Measurements from ENCODE around the gene SLC6A17. TPM values are rescaled to one million over a fixed set of nuclear protein-coding genes. Genes with fewer than 3 reads are reported as not detected.

SLC6A17 gene
- total RNA-seq, 1 donor from 2014 or later = 46.1 TPM

DNA sequence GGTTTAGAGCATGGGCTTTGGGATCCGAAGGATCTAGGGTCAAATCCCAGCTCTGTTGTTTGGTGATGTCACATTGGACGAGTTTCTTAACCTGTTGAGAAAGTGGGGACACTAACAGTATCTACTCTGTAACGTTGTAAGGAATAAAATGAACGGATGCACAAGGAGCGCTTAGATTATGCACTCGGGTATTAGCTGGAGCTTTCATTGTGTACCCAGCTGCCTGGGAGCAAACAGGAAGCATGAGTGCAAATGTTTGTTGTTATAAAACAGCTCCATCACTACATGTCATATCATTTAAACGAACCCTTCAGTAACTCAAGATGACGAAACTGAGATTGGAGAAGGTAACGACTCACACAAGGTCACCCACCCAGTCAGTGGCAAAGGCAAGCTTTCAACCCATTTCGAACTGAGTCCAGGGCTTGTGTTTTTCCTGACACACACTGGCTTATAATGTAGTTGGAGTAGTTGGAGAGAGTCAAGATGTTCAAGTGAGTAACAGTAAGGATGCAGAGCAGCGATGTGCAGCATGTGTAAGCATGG is 16.2 kb upstream of the SLC6A17 start:
- H3K27ac Mint-ChIP-seq (ENCODE audit: unreplicated experiment) = no peak overlapping the region
- no peaks in the 10 kb centered on the region for H3K9me3 Mint-ChIP-seq (ENCODE audit: unreplicated experiment)
- H3K27me3 Mint-ChIP-seq (ENCODE audit: unreplicated experiment) = peaks cover 18% of the 10 kb centered on the region
- no peak for DNase-seq (ENCODE audit: low spot score)
- peaks cover 6% of the 10 kb centered on the region for H3K36me3 Mint-ChIP-seq (ENCODE audit: low read depth, unreplicated experiment)
- peaks cover 33% of the 10 kb centered on the region for H3K4me1 Mint-ChIP-seq (ENCODE audit: unreplicated experiment)
- TF ChIP-seq CTCF (IDR thresholded peaks at IDR 0.05; ENCODE audit: unreplicated experiment) = no peak
- H3K4me3 Mint-ChIP-seq (ENCODE audit: unreplicated experiment) = no peak overlapping the region

- TF ChIP-seq CTCF (IDR thresholded peaks at IDR 0.05; ENCODE audit: unreplicated experiment) = no peak
- H3K4me1 Mint-ChIP-seq (ENCODE audit: unreplicated experiment) = peaks cover 33% of the 10 kb centered on the region
- no peak for DNase-seq (ENCODE audit: low spot score)
- H3K27ac Mint-ChIP-seq (ENCODE audit: unreplicated experiment) = no peak overlapping the region
- H3K36me3 Mint-ChIP-seq (ENCODE audit: low read depth, unreplicated experiment) = peaks cover 6% of the 10 kb centered on the region
- H3K9me3 Mint-ChIP-seq (ENCODE audit: unreplicated experiment) = no peaks in the 10 kb centered on the region
- no peak overlapping the region for H3K4me3 Mint-ChIP-seq (ENCODE audit: unreplicated experiment)
- H3K27me3 Mint-ChIP-seq (ENCODE audit: unreplicated experiment) = peaks cover 18% of the 10 kb centered on the region
These were observed 15.0 kb upstream of the SLC6A17 start for GRCh38 chr1:110135246-110135645.

GRCh38 chr1:110135666-110136065 is 14.6 kb upstream of the SLC6A17 start:
- no peak for TF ChIP-seq CTCF (IDR thresholded peaks at IDR 0.05; ENCODE audit: unreplicated experiment)
- Mint-ChIP-seq H3K36me3 (ENCODE audit: low read depth, unreplicated experiment) (peaks cover 6% of the 10 kb centered on the region), H3K4me3 (ENCODE audit: unreplicated experiment) (no peak overlapping the region), H3K9me3 (ENCODE audit: unreplicated experiment) (no peaks in the 10 kb centered on the region), H3K27me3 (ENCODE audit: unreplicated experiment) (peaks cover 18% of the 10 kb centered on the region), H3K4me1 (ENCODE audit: unreplicated experiment) (peaks cover 33% of the 10 kb centered on the region), H3K27ac (ENCODE audit: unreplicated experiment) (no peak overlapping the region)
- no peak for DNase-seq (ENCODE audit: low spot score)

- peak overlapping the region; percentile 76 for H3K27ac Mint-ChIP-seq (ENCODE audit: unreplicated experiment)
- no peaks in the 10 kb centered on the region for H3K9me3 Mint-ChIP-seq (ENCODE audit: unreplicated experiment)
- peaks cover 33% of the 10 kb centered on the region for H3K4me1 Mint-ChIP-seq (ENCODE audit: unreplicated experiment)
- TF ChIP-seq CTCF (IDR thresholded peaks at IDR 0.05; ENCODE audit: unreplicated experiment) = no peak
- peaks cover 13% of the 10 kb centered on the region for H3K27me3 Mint-ChIP-seq (ENCODE audit: unreplicated experiment)
- H3K36me3 Mint-ChIP-seq (ENCODE audit: low read depth, unreplicated experiment) = peaks cover 6% of the 10 kb centered on the region
- H3K4me3 Mint-ChIP-seq (ENCODE audit: unreplicated experiment) = no peak overlapping the region
- DNase-seq (ENCODE audit: low spot score) = peak; percentile 62
These were observed 13.4 kb upstream of the SLC6A17 start for GRCh38 chr1:110136911-110137310.

GRCh38 chr1:110138956-110139355 is 11.3 kb upstream of the SLC6A17 start:
- DNase-seq (ENCODE audit: low spot score) = no peak
- H3K27me3 Mint-ChIP-seq (ENCODE audit: unreplicated experiment) = peaks cover 7% of the 10 kb centered on the region

More at GRCh38 chr1:110138956-110139355, 11.3 kb upstream of the SLC6A17 start:
- Mint-ChIP-seq H3K4me3 (ENCODE audit: unreplicated experiment) (no peak overlapping the region), H3K27ac (ENCODE audit: unreplicated experiment) (no peak overlapping the region), H3K9me3 (ENCODE audit: unreplicated experiment) (no peaks in the 10 kb centered on the region), H3K36me3 (ENCODE audit: low read depth, unreplicated experiment) (peaks cover 6% of the 10 kb centered on the region), H3K4me1 (ENCODE audit: unreplicated experiment) (peaks cover 31% of the 10 kb centered on the region)
- no peak for TF ChIP-seq CTCF (IDR thresholded peaks at IDR 0.05; ENCODE audit: unreplicated experiment)

All from endothelial cell (in vitro differentiated cells).